K562 (cell line): Measurements from ENCODE around the gene TOMM22. TPM values are rescaled to one million over a fixed set of nuclear protein-coding genes. Genes with fewer than 3 reads are reported as not detected.
A peak's percentile ranks its signal among the peaks of the same experiment; 100 is the strongest.

Experiments used
- AFF1 ChIP-seq, 2 experiments: fragments of 450-650 bp; IDR thresholded peaks; 2 replicates each; pipeline ENCODE4 v1.6.1; 2018; ENCODE audit warnings: mild to moderate bottlenecking in 2 of 2, low read depth in 1 of 2; ENCODE audit not compliant: partially characterized antibody in 2 of 2
- AFF4 ChIP-seq: sonication (generic); formaldehyde crosslinking; IDR thresholded peaks from 2 replicates; pipeline ENCODE4 v1.8.0; 2023; ENCODE audit warnings: mild to moderate bottlenecking, missing genetic modification reagents
- NFATC3 ChIP-seq: fragments of 450-650 bp; IDR thresholded peaks from 2 replicates; pipeline ENCODE4 v1.6.1; 2017; ENCODE audit warnings: mild to moderate bottlenecking
- ZBTB1 ChIP-seq: sonication (generic); formaldehyde crosslinking; IDR thresholded peaks from 2 replicates; pipeline ENCODE4 v1.8.1; 2023; ENCODE audit warnings: missing genetic modification reagents, low read depth, mild to moderate bottlenecking, borderline replicate concordance
- ZNF280A ChIP-seq: fragments of 450-650 bp; IDR thresholded peaks from 2 replicates; pipeline ENCODE4 v1.6.1; 2018; ENCODE audit warnings: mild to moderate bottlenecking, low read depth; ENCODE audit not compliant: partially characterized antibody
- polyA plus RNA-seq, 8 experiments: library from polyadenylated mRNA; depleted of rRNA in 4 of 8; stranded (reverse) in 5 of 8; unstranded in 3 of 8; fragments of >200 nt; fragmentation: Nextera tagmentation in 2 of 8; fragmentation: Illumina TruSeq in 1 of 8; extraction: Ambion mirVana in 2 of 8; extraction: Trizol in 1 of 8; gene quantifications; 2 replicates each; pipeline versions ENCODE4 v1.2.1 to v1.2.3, GENCODE V29; 2011 to 2014; ENCODE audit warnings: inconsistent platforms in 1 of 8, missing spikeins in 1 of 8
- total RNA-seq, 7 experiments: library from RNA; depleted of rRNA in 6 of 7; stranded (reverse); fragments of >200 nt in 6 of 7; fragmentation: Illumina TruSeq in 2 of 7; extraction: Trizol in 2 of 7; gene quantifications; 2 replicates each; pipeline versions ENCODE4 v1.2.1 to v1.2.3, GENCODE V29; 2011 to 2021; ENCODE audit warnings: low replicate concordance in 1 of 7

Gene TOMM22
- total and polyA plus RNA-seq, 9 of the 15 experiments (the other 6 are each of a cell fraction or from before 2014, with no cell fraction given) = 25.8 to 108 (median 73.8) TPM

GRCh38 chr22:38681582-38682335 is at the start of gene TOMM22 (continued):
- TF ChIP-seq ZNF280A (no peak), AFF1 (IDR thresholded peaks at IDR 0.05; ENCODE audit: low read depth in 1 of 2, partially characterized antibody in 2 of 2) (no peak), ZBTB1 (CRISPR knock-in tag) (no peak), NFATC3 (no peak), AFF4 (CRISPR knock-in tag) (0 out of 2 replicates have a peak, but pooled peaks have one; percentile 33)
